Kidney (tissue), 14 donors: ENCODE data around the gene SCUBE2. TPM values are rescaled to one million over a fixed set of nuclear protein-coding genes. Genes with fewer than 3 reads are reported as not detected.

Experiments
- DNase-seq, 5 donors: peaks; one replicate each; pipeline ENCODE4 v3.0.0-alpha.2; 2013 to 2020
- FAIRE-seq: peaks from 2 replicates; lab custom pipeline; 2012; peaks lifted over from hg19 to GRCh38; lab: Jason Lieb, UNC
- H3K27ac ChIP-seq, 2 donors: one replicate each; pipeline ENCODE4 v1.7.0; 2013; ENCODE audit warnings: low read depth in 2 of 2, low read length in 2 of 2, inconsistent platforms in 1 of 2
- H3K27me3 ChIP-seq: one replicate; pipeline ENCODE4 v1.7.1; 2013; ENCODE audit warnings: low read length, inconsistent platforms; ENCODE audit not compliant: control insufficient read depth, insufficient read depth
- H3K36me3 ChIP-seq, 3 donors: one replicate each; pipeline versions ENCODE4 v1.7.0 to v1.7.1; 2013; ENCODE audit warnings: low read length in 3 of 3, control low read depth in 1 of 3, inconsistent platforms in 1 of 3; ENCODE audit not compliant: insufficient read depth in 3 of 3, control insufficient read depth in 2 of 3
- H3K4me1 ChIP-seq, 3 donors: one replicate each; pipeline versions ENCODE4 v1.7.0 to v1.7.1; 2013; ENCODE audit warnings: low read length in 3 of 3, inconsistent platforms in 1 of 3, low read depth in 1 of 3; ENCODE audit not compliant: control insufficient read depth in 2 of 3, insufficient read depth in 2 of 3
- H3K4me3 ChIP-seq, 3 donors: one replicate each; pipeline versions ENCODE4 v1.7.0 to v1.8.1; 2013; ENCODE audit warnings: low read length in 3 of 3, control low read depth in 1 of 3, inconsistent platforms in 1 of 3
- H3K9ac ChIP-seq, 3 donors: one replicate each; pipeline versions ENCODE4 v1.7.0 to v1.7.1; 2013; ENCODE audit warnings: low read length in 3 of 3, control low read depth in 1 of 3, inconsistent platforms in 1 of 3
- H3K9me3 ChIP-seq, 3 donors: one replicate each; pipeline versions ENCODE4 v1.7.0 to v1.7.1; 2013; ENCODE audit warnings: low read length in 3 of 3, control low read depth in 1 of 3, inconsistent platforms in 1 of 3; ENCODE audit not compliant: control insufficient read depth in 2 of 3, insufficient read depth in 1 of 3
- intact Hi-C: fragments of 100-400 bp; cut with DNase I; formaldehyde crosslinking; loops from one replicate; pipeline ENCODE4 v1.11.1; 2022
- polyA plus RNA-seq: library from polyadenylated mRNA; stranded (reverse); fragments of 350-450 nt; fragmentation: Illumina TruSeq; extraction: RNeasy Lipid Tissue Mini Kit (QIAGEN cat#74804); gene quantifications from one replicate; pipeline ENCODE4 v1.2.3, GENCODE V29; 2014; ENCODE audit warnings: low read depth, low replicate concordance; ENCODE audit not compliant: insufficient read depth
- total RNA-seq: library from RNA; stranded (reverse); fragmentation: NEBNext Ultra II Directional; extraction: Animal tissue kit (Norgen Biotek cat#: 25700); gene quantifications from one replicate; pipeline ENCODE4 v1.2.1, GENCODE V29; 2021
- TF ChIP-seq, protein P1 (sequence below): IDR thresholded peaks from 3 replicates; pipeline ENCODE4 v1.5.1; 2012; ENCODE audit warnings: mild to moderate bottlenecking, moderate library complexity, borderline replicate concordance; ENCODE audit not compliant: insufficient read depth; ENCODE audit errors: extremely low read depth
- donor health status: control.
- donor health status: control.
- donor health status: control.
- donor health status: control.
- donor health status: control.
- donor health status: DM: yes; HTN: yes; CAD: no.
- donor health status: Normal renal cell carcinoma (clear cell type).

The SCUBE2 gene
- total and polyA plus RNA-seq, 2 donors from 2014 or later: 0.65 to 3.5 TPM

DNA sequence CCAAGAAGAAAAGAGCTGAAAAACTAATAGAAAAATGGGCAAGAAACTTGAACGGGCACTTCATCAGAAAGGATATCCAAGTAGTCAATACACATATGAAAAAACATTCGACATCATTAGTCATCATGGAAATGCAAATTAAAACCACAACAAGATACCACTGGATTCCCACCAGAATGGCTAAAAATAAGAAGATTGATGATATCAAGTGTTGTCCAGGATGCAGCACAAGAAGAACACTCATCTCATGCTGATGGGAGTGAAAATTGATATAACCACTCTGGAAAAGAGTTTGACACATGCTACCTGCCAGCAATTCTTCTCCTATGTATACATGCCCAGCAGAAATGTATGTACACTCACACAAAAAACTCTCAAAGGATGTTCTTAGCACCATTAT lies 26.9 kb upstream of the SCUBE2 start:
- TF ChIP-seq, protein P1, sequence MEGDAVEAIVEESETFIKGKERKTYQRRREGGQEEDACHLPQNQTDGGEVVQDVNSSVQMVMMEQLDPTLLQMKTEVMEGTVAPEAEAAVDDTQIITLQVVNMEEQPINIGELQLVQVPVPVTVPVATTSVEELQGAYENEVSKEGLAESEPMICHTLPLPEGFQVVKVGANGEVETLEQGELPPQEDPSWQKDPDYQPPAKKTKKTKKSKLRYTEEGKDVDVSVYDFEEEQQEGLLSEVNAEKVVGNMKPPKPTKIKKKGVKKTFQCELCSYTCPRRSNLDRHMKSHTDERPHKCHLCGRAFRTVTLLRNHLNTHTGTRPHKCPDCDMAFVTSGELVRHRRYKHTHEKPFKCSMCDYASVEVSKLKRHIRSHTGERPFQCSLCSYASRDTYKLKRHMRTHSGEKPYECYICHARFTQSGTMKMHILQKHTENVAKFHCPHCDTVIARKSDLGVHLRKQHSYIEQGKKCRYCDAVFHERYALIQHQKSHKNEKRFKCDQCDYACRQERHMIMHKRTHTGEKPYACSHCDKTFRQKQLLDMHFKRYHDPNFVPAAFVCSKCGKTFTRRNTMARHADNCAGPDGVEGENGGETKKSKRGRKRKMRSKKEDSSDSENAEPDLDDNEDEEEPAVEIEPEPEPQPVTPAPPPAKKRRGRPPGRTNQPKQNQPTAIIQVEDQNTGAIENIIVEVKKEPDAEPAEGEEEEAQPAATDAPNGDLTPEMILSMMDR: no peak
- intact Hi-C loops: no loop called here
- H3K27ac ChIP-seq: no peak overlapping the region
- no peak overlapping the region for H3K4me3 ChIP-seq
- no peaks in the 10 kb centered on the region for H3K9me3 ChIP-seq
- FAIRE-seq (no peak), DNase-seq (no peak)
- no peaks in the 10 kb centered on the region for H3K27me3 ChIP-seq
- no peaks in the 10 kb centered on the region for H3K36me3 ChIP-seq
- H3K4me1 ChIP-seq: no peaks in the 10 kb centered on the region
- no peak overlapping the region for H3K9ac ChIP-seq

DNA sequence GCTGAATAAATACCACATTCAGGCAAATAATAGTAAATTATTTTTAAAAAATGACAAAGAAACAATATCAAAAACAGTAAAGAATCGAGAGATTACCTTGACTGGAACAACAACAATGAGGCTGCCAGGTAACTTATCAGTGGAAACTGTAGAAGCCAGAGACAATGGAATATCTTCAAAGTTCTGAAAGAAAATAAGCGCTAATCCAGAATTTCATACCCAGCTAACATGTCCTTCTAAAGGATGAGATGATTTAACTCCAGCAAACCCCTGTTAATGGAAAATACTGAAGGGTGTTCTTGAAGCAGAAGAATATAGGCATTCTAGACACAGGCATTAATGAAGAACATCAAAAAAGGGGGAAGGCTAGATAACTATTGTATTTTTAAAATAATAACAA lies 20.7 kb upstream of the SCUBE2 start:
- intact Hi-C loops: no loop called here

DNA sequence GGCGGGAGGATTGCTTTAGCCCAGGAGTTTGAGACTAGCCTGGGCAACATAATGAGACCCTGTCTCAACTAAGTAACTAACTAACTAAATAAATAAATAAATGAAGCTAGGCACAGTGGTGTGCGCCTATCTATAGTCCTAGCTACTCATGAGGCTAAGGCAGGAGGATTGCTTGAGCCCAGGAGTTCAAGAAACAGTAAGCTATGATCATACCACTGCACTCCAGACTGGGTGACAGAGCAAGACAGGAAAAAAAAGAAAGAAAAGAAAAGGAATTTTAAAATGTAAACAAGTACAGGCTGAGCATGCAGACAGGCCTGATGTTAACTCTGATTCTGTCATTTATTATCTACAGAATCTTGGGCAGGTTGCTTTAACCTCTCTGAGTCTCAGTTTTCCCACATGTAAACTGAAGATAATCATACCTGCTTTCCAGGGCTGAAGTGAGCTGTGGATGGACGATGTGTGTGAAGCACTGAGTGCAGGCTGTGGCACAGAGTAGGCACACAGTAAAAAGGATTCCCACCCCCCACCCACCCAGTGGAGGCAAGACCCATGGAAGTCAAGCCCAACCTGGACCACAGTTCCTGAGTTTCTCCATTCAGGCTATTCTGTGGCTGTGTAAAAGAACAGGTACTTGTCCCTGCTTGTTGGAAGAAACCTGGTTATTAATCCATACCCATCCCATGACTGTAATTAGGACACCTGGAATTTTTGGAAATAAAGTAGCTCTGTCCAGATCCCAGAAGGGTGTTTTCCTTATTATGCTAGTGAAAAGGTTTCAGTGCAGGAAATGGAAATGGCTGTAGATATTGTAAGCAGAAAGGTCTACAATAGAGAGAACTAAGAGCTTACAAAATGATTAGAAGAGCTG lies 18.7 kb upstream of the SCUBE2 start:
- Histone ChIP-seq H3K27ac (no peak overlapping the region), H3K36me3 (no peaks in the 10 kb centered on the region), H3K4me1 (no peaks in the 10 kb centered on the region), H3K9ac (no peak overlapping the region), H3K9me3 (peaks cover 0 to 4% (median 0%) of the 10 kb centered on the region in 3 donors), H3K27me3 (no peaks in the 10 kb centered on the region), H3K4me3 (no peak overlapping the region)
- FAIRE-seq: no peak
- intact Hi-C loops: no loop called here
- TF ChIP-seq, protein P1: no peak
- no peak for DNase-seq

More for the DNA sequence above, 20.7 kb upstream of the SCUBE2 start:
- no peaks in the 10 kb centered on the region for H3K4me1 ChIP-seq
- no peaks in the 10 kb centered on the region for H3K27me3 ChIP-seq
- H3K27ac ChIP-seq: no peak overlapping the region
- TF ChIP-seq, protein P1: no peak
- peaks cover 0 to 4% (median 0%) of the 10 kb centered on the region in 3 donors for H3K9me3 ChIP-seq
- H3K36me3 ChIP-seq: no peaks in the 10 kb centered on the region
- no peak for FAIRE-seq
- no peak for DNase-seq
- H3K4me3 ChIP-seq: no peak overlapping the region
- H3K9ac ChIP-seq: no peak overlapping the region
